CD4-positive, alpha-beta T cell treated with Interleukin-10 for 1 hour (primary cell): Measurements from ENCODE around the gene PDXP.
"Not testable (repeated sequence)": the region's sequence is repeated elsewhere in the genome, so short reads cannot be mapped to it uniquely, and the experiment has no call there.

ENCODE experiments used
- DNase-seq: peaks from one replicate; pipeline ENCODE4 v3.0.0-alpha.2; 2020

The PDXP gene

DNA sequence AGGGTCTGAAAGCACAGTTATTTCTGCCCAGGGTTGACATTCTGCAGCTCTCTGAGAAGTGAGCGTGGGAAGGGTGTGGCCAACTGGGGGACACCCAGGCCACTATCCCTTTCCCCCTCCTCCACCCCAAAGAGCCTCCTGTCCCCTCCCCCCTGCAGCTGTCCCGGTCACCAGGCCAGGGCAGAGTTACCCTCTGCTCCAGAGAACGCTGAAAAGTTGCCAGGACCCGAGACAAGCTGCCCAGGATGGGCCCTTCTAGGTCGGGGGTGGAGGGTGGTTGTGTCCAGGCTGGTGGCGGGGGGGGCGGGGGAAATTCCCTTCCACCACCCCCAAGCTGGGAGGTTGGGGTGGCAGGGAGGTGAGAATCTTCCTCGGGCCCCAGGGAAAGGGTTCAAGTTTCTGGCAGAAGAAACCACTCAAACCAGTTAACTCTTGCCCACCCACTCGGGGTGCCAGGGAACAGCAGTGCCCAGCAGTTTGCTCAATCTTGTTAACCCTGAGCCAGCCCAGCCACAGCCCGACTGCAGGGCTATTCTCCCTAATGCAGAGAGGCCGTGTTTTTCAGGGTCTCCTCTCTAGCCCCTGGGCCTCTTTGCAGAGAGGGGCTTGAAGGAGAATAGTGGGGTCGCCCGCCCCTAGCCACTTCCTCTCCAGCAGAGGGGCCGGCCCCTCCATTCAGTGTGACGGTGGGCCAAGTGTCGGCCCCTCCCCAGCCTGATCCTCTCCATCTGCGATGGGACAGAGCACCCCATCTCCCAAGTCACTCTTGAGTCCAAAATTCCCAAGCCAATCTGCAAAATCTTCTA lies 17.6 kb downstream of the PDXP start:
- peak; percentile 50 for DNase-seq

DNA sequence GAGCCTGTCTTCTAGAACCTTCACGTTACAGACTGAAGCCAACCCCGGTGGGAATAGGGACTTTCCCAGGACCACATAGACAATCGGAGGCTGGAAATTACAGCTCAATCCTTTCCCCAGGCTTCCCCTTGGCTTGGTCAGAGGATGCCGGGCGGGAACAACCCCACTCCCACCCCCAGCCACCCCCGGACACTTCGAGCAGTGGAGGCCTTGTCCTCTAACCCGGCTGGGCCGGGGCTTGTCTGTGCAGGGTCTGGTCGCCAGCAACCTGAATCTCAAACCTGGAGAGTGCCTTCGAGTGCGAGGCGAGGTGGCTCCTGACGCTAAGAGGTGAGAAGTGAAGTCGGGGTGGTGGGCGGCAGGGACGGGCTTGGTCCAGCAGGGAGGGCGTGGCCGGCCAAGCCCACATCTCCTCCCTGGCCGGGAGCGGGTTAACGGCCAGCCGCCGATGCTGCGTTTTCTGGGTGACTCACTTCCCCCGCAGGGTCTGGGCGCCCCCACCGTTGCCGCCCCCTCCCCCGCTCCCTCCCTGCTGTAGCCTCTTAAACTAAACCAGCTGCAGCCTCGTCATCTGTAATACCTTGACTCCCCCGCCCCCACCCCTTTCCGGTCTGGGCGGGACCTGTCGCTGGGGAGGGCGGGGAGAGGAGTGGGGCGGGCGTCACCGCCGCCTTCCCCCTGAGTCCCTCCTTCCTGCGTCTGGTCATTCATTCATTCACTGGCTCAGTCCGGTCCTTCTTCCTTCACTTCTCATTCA lies 18.4 kb downstream of the PDXP start:
- peak; percentile 94 for DNase-seq

DNA sequence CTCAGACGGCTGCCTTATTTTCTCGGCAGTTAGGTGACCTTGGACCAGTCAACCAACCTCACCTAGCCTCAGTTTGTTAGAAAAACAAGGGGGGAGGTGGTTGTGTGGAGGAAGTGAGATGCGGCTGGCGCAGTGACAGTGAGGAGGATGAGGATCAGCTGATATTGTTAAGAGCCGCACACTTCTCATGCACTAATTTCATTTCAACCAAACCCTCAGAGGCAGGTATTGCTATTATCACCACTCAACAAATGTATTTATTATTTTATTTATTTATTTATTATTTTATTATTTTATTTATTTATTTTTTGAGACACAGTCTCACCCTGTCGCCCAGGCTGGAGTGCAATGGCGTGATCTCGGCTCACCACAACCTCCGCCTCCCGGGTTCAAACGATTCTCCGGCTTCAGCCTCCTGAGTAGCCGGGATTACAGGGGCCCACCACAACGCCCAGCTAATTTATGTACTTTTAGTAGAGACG lies 19.0 kb downstream of the PDXP start:
- no peak for DNase-seq

DNA sequence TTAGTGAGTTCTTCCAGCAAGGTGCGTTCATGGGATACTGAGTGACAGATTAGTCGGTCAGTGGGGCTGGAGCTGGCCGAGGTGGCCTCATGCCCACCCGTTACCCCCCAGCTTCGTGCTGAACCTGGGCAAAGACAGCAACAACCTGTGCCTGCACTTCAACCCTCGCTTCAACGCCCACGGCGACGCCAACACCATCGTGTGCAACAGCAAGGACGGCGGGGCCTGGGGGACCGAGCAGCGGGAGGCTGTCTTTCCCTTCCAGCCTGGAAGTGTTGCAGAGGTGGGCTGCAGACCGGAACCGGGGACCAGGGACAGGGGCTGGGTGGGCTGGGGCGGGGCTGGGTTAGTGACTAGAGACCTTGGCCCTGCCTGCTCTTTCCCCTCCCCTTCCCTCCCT lies 19.8 kb downstream of the PDXP start:
- no peak for DNase-seq

GRCh38 chr22:37679670-37680069 lies 21.1 kb downstream of the PDXP start:
- no peak for DNase-seq

DNA sequence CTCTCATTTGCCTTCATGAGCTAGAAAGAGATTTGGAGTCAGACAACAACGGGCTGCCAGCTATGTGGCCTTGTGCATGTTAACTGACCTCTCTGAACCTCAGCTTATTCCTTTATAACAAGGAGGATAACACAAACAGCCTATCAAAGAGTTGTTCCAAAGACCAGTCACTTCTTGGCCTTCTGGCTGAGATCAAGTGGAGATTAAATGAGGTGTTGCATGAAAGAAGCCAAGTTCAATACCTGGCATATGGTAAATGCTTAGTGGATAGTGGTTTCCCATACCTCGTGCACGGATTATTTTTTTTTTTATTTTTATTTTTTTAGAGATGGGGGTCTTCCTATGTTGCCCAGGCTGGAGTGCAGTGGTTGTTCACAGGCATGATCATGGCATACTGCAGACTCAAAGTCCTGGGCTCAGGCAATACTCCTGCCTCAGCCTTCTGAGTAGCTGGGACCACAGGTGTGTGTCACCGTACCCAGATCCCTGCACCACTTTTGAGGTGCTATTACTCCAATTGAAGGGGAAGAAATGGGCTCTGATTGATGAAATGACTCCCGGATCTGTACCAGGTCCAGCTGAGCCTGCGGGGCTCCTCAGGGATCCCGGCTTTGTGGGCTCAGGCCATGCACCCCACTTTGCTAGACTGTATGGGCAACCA lies 21.8 kb downstream of the PDXP start:
- no peak for DNase-seq

DNA sequence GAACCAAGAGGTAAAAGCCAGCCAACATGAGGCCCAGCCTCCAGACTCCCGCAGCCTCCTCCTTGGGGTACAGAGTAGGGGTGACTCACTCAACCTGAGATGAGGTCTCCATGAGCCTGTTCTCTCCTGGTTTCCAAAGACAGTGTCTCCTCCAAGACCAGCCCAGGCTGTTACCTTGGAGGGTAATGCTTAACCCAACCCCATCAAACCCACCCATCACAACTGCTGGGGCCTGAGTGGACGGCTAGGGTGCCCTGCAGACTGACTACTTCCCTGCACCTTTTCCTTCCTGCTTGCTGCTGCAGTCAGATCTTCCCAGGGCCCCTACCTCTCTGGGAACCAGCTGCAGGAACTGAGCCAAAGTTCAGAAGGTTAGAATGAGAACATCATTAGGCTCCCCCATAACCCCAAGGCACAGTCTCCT lies 22.5 kb downstream of the PDXP start:
- DNase-seq: no peak

DNA sequence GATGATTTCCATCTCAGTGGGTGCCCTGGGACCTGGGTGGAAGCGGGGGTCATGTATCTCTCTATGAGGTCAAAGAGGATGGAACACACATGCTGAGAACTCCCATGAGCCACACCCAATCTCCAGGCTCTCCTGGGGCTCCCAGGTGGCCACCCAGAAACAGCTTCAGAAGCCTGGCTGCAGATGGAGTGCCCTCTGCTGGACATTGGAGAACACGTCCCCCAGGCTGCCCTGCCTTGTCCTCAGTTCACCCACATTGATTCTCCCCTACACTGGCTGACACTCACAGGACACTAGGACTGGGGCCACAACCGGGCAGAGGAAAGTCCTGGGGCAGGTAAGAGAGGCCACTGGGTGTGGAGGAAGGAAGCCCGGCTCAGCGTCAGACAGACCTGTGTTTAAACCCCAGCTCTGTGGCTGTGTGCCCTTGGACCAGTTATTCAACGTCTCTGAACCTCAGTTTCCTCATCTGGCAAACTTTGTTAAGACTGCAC lies 23.1 kb downstream of the PDXP start:
- peak; percentile 82 for DNase-seq

GRCh38 chr22:37684803-37685615 lies 26.5 kb downstream of the PDXP start:
- no peak for DNase-seq

DNA sequence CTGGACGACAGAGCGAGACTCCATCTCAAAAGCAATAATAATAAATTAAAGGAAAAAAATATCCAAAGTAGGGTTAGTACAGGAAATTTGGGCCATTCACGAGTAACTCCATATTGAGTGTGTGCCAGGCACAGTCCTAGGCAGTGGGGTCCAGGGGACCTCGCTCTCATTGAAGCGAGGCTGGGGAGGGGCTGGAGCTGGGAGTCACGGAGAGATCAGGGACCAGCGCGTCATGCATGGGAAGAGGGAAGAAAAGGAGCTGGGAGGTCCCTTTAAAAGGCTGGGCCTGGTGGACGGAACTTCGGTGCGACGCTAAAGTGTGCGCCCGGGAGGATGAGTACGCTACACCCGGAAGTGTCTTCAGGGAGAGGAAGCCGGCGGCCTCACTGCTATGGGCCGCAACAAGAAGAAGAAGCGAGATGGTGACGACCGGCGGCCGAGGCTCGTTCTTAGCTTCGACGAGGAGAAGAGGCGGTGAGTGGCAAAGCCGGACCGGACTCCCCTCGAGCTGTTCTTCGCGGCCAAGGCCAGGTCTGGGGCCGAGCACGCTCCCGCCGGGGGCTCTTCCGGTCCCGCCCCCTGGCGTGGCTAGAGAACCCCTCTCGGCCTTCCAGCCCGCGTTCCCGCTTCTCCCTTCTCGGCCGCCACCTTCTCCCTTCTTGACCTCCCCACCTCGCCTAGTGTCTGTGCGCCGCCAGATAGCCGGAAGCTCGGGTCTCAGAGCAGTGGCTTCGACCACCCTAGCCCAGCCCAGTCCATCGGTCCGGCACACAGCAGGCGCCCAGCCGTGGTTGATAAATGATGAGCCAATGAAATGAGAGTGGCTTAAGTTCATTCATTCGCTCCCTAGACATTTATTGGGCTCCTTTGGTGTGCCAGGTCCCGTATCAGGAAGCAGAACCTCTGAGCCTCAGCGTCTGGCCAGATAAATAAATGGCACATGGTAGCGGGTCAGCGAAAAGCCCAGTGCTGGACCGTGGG lies 27.8 kb downstream of the PDXP start, which contains the start of gene NOL12:
TSS of gene NOL12 (plus strand) at position 342 of the 981 bp plus-strand sequence. CDS start at position 392, 50 bp downstream.
- peak; percentile 86 for DNase-seq

DNA sequence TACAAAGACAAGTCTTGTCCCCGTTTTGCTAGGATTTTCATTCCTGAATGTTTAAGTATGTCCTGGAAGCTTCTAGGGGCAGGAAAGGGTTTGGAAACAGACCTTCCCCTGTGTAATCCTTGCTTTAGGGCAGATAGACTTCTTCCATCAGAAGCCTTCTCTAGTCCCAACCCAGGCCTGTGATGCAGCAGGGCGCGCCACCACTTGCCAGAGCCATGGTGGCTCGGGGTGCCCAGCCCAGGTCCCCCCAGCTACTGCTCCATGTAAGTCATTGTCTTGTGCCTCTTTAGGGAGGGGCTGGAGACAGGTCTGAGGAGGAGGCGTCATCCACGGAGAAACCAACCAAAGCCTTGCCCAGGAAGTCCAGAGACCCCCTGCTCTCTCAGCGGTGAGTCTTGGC lies 31.9 kb downstream of the PDXP start:
- DNase-seq: no peak

DNA sequence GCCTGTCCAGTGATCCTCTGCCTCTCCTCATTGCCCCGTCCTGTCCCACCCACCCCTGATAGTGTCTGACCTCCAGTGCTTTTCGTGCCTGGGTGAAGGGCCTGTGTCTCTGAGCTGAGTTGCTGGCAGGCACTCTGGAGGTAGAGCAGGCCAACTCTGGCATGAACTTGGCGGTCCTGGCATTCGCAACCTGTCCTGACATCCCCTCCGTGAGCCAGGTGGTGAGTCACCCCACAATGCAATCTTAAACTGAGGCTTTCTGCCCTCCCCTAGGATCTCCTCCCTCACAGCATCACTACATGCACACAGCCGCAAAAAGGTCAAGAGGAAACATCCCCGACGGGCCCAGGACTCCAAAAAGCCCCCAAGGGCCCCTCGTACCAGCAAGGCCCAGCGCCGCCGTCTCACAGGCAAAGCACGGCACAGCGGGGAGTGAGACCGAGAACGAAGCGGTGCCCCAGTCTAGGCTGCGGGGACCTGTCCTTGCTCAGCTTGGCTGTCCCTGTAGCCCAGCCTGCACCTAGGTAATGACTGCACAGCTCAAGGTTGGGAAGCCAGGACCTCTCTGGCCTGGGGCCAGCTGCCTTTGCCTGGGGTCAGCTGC lies 32.5 kb downstream of the PDXP start:
- DNase-seq: no peak

- DNase-seq: no peak
Measured at GRCh38 chr22:37692627-37693285, 34.2 kb downstream of the PDXP start.

GRCh38 chr22:37694131-37694530 lies 35.6 kb downstream of the PDXP start:
- not testable (repeated sequence) for DNase-seq

DNA sequence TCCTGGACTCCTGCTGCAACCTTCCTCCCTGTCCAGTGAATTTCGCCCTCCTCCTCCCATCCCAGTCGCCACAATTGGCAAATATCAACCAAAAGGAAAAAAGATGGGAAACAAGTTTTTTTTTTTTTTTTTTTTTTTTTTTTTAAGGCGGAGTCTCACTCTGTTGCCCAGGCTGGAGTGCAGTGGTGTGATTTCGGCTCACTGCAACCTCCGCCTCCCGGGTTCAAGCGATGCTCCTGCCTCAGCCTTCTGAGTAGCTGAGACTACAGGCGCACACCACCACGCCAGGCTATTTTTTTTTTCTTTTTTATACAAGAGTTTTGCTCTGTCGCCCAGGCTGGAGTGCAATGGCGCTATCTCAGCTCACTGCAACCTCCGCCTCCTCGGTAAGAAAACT lies 37.7 kb downstream of the PDXP start:
- not testable (repeated sequence) for DNase-seq

DNA sequence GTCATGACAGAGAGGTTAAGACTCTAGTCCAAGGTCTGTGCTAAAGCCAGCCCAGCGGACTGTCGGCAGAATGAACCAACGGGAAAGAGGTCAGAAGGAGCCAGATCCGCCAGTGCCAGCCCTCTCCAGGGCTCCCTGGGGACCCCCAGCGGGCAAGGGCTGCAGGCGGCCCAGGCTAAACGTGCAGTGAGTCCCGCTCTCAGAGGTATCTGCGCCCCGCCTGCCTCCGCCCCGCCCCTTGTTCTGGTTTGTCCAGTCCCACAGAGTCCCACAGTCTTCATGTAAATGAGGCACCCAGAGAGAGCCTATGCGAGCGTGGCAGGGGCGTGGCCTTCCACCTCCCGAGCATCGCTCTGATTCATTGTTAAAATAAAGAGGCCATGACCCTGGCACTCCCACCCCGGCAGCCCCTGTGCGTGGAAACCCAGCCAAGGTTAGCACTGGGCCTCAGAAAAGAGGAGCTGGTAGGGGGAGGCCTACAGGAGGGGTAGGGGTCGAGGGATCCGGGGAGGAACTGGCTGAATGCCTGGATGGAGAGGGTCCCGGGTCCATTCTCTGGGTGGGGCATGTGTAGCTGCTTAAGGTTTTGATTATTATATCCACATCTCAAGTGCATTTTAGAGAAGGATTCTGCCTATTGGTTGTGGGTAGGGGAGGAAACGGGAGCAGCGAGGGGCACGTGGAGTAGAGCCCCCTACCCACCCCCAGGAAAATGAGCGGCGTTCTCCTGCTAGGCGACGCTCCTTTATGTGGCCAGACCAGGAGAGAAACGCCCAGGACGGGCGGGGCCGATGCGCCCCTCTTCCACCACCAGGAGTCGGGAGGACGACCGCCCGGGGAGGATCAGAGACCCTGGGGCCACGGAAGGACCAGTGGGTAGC lies 38.4 kb downstream of the PDXP start, which contains the start of gene TRIOBP:
TSS of gene TRIOBP (plus strand) at position 392 of the 881 bp plus-strand sequence. CDS start 4,318 bp downstream, outside the sequence.
- DNase-seq: peak; percentile 87

- no peak for DNase-seq
Measured at GRCh38 chr22:37697538-37697835, 39.0 kb downstream of the PDXP start.

DNA sequence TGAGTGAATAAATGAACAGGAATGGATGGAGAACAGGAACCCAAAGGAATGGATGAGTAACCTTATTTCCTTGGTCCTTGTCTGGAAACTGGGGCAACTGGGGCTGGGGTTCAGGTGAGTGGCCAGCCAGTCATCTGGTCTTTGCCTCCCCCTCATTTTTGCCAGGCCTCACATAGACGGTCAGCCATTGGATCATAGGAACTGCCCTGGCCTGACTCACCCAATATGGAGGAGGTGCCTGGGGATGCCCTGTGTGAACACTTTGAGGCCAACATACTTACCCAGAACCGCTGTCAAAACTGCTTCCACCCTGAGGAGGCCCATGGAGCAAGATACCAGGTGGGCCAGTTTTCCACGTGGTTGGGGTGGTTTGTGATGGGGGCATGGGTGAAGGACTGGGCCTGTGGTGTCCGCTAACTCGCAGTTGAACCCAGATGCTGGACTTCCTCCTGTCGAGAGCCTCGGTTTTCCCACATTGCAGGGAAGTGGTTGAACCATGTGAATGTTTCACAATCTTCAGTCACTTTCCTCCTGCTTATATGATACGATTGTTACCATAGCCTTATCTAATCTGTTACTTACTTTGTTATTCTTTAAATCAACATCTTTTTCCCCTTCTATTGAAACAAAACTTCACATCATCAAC lies 42.7 kb downstream of the PDXP start:
- DNase-seq: no peak

GRCh38 chr22:37703906-37704305 lies 45.4 kb downstream of the PDXP start:
- DNase-seq: no peak
